Measurements from ENCODE around the gene IDH3G.
"Not testable (repeated sequence)": the region's sequence is repeated elsewhere in the genome, so short reads cannot be mapped to it uniquely, and the experiment has no call there.

Gene IDH3G

DNA sequence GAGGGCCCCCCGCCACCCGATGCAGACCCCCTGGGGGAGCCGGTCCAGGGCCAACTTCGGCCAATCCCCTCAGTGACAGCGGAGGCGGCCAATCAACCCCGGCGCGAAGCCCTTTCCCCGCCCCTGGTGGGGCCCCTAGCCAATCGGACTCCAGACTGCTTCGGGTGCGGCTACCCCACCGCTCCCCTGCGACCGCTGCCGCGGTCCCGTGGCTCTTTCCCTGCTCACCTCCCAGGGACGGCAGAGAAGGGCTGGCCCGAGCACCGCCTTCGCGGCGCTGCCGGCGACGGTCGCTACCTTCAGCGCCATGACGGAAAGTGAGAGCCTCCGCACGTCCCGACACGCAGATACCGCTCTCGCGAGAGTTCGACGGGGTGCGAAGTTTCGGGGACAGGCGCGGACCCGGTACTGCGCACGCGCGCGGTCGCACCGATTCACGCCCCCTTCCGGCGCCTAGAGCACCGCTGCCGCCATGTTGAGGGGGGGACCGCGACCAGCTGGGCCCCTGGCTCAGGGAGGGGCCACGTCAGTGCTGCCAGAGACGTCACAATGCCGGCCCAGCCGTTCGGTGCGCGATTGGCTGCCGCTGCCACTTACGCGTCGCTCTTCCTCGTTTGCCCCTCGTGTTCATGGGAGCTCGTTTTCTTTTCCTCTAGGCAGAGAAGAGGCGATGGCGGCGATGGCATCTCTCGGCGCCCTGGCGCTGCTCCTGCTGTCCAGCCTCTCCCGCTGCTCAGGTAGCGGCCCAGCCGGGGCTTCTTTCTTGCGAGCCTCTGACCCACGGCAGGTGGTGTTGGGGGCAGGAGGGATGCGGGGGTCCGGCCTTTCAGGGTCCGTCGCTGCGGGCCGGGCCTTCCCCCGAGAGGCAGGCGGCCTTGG is at the start of gene IDH3G, which contains the start of gene SSR4:
Gene IDH3G (minus strand): TSS at position 358 of the 879 bp plus-strand sequence. CDS start 49 bp downstream, at position 309.
Gene SSR4 (plus strand): TSS at position 651 of the 879 bp plus-strand sequence. CDS start 20 bp downstream, at position 671.
- peak; percentile 80 to 94 (median 92) for DNase-seq

DNA sequence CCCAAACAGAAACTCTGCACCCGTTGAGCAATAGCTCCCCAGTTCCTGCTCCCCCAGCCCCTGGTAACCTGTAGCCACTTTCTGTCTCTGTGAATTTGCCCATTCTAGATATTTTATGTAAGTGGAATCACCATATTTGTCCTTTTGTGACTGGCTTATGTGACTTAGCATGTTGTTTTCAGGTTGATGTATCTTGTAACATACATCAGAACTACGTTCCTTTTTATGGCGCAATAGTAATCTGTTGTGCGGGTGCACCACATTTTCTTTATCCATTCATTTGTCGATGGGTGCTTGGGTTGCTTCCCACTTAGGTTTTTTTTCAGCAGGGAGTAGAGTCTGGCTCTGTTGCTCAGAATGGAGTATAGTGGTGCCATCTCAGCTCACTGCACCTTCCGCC is 42.7 kb upstream of the IDH3G start:
- DNase-seq = no peak

DNA sequence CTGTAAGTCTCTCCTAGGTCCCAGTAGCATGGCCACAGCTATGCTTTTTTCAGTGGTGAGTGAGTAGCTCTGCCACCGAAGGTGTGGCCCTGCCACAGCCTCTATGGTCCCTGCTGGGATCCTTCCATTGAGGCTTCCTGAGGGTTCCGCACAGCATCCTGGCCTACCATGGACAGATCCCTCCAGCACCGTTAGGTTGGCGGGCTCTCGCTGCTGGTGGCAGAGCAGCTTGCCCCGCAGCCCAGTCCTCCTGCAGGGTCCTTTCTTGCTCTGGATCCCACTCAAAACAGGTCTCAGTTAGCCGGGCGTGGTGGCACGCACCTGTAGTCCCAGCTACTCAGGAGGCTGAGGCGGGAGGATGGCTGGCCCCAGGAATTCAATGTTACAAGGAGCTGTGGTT is 38.6 kb upstream of the IDH3G start:
- DNase-seq = no peak

DNA sequence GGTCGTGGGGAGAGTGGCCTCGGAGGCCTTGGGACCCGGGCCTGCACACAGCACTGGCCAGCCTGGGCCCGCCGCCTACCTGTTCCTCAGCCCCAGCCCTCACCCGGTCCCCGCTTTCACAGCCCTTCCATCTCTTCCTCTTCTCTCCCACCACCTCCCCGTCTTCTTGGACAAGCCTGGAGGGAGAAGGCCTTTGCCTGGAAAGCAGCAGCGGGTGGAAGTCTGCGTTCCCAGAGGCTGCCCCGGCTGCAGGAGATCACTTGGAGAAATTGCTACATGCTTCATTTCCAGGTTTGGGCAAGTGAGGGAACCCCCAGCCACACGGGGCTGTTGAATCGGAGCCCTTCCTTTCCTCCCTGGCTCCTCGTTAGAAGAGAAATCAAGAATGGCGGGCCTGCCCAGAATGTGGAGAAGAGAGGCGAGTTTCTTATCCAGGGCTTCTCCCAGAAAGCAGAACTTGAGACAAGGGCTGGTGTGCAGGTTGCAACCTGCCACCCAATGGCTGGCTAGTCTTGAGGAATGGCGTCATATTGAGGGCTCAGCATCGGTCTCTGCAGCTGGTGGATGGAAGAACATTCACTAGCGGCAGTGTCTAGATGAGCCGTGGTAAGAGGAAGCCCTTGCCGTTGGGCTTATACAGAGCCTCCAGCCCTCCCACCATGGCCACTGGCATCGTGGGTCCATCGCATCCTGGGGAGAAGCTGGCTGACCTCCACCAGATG is 37.4 kb upstream of the IDH3G start:
- no peak for DNase-seq

DNA sequence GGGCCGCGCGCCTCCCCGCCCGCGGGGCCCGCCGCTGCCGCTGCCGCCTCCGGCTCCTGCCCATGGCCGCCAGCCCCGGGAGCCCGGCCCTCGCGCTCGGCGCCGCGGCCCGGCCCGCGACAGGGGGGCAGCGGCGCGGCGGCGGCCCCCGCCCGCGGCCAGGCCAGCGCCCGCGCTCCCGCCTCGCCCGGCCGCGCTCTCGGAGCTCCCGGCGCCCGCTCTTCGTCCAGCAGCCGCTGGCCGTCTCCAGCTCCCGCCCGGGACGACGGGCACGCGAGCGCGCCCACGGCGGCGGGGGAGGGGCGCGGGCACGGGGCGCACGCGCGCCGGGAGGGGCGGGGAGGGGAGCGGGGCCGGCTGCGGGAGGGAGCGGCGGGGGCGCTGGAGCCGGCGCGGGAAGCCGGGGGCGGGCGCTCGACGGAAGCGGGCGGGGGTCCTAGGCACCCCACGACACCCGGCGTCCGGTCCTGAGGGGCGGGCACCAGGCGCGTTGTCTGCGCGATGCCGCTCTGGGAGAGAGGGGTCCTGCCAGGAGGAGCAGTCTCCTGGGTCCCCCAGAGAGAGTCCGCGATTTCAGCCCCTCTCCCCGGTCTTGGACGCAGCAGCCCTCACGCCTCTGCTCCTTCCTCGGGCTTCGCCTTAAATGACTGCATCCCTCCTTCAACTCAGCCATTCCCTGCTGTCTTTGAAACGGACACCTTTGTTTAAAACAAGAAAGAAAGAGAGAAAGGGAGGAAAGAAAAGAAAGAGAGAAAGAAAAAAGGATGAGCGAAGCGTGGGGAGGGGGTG is 36.7 kb upstream of the IDH3G start:
- DNase-seq = no peak

DNA sequence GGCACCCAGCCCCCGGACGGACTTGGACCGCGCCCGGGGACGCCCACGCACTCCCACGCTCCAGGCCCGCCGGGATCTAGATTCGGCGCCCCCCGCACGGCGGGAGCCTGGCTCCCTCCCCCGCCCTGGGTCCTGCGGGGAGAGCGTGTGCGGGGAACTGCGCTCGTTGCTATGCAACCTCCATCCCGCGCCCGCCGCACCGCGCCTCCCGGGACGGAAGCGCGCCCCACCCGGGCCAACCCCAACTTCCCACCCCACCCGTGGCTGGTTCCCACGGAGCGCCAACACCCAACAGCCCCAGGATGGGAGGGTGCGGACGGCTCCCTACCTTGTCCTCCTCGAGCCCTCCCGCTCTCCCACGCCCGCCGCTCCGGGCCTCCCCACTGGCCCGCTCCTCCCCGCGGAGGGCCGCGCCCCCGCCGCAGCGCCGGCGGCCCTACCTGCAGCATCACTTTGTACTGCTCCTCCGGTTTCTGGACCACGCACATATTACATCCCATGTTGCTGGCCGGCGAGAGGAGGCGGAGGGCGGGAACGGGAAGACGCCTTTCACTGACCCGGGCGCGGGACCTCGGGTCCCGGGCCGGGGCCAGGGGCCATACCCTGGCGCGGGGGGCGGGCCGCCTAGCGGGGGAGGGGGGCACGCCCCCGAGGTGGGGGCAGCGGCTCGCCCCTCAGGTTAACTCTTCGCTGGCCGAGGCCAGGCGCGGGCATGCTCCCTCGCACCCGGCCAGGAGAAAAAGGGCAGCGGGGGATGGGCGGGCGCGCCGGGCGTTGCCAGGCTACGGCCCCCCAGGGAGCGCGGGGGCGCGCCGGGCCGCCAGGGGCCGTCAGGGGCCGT is 35.8 kb upstream of the IDH3G start, which contains the start of gene PDZD4:
Gene PDZD4 (minus strand): TSS at position 746 of the 841 bp plus-strand sequence. CDS start 246 bp downstream, at position 500.
- DNase-seq = no peak

DNA sequence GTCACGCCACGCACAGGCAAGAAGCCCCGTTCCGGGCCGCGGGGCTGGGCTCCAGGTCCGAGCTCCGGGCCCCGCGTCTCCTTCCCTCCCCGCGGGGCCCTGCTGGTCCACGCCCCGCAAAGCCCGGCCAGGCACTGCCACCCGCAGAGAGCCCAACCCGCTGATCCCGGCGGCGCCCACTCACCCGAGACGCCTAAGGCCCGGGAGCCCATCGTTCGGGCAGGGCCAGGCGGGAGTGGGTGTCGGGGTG is 35.3 kb upstream of the IDH3G start:
- no peak for DNase-seq

DNA sequence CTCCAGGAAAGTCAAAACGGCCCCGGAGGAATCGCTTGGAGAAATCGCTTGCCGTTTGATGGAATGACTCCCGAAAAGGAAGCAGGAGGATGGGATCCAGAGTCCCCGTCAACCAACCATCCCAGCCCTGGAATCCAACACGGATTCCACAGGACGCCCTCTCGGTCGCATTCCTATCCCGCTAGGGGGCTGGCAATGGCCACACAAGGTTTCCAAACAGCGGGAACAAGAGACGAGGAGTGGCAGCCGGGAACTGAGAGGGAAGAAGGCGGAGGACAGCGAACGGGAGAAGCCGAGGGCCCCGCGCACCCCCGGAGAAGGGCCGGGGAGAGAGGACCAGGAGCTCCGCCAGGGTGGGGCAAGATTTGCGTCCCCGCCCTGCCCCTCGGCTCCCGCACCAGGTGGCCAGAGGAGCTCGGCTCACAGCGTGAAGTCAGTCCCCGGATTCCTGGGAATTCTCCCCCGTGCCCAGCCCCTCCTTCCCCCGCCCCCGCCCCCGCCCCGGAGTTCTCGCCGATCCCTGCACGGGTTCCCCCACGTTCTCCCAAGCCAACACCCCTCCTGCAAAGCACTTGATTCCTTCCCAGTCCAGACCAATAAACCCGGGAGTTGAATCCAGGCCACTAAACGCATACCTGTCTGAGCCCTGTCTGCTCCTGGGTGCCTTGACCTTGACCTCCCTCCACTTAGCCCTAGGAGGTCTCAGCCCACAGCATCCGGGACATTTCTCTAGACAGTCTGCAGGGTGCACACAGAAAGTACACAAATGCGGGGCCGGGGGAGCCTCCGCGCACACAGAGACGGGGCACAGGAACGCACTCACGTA is 34.8 kb upstream of the IDH3G start:
- DNase-seq = peak in 1 of 6 experiments; percentile 4

DNA sequence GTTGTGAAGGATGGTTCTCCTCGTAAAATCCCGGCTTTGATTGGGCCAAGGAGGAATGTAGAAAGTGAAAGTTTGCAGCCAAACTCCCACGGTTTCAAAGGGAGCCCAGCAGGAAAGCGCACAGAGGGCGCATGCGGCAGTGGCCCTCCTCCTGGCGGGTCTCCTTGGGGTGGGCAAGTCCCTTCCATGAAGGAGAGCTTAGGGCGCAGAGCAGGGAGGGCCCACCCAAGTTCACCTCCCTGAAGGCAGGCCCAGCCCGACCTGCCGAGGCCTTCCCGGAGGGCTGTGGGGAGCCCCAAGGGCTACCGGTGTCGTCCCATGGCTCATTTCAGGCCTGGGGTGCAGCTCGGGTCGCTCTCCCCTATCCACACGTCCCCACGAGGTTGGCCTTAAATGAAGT is 34.1 kb upstream of the IDH3G start:
- DNase-seq = no peak

DNA sequence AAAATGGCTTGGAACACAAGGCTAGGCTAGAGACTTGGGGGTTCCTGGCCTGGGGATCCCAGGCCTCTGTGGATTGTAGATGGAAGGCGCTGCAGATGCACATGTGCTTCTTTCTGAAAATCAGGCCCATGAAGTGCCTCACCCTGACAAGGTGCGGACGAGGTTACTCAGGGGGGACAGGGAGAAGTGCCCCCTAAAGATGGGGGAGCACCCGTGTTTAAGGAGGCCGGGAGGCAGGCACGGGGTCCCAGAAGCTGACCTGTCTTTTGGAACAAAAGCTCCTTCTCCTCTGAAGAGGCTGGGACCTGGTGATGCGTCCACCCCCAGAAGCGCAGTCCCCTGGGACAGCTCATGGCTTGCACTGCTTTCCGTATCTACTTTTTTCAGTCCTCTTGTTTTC is 33.7 kb upstream of the IDH3G start:
- no peak for DNase-seq

DNA sequence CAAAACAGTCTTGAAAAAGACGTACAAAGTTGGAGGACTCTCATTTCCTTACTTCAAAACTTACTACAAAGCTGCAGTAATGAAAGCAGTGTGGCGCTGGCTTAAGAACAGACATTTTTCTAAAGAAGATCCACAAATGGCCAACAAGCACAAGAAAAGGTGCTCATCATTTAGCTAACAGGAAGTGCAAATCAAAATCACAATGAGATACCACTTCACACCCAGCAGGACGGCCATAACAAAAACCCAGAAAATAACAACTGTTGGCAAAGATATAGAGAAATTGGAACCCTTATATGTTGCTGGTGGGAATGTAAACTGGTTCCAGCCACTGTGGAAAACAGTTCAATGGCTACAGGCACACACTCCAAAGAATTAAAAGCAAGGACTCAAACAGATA is 32.8 kb upstream of the IDH3G start:
- DNase-seq = peak in 2 of 6 experiments; percentile 8 to 12

DNA sequence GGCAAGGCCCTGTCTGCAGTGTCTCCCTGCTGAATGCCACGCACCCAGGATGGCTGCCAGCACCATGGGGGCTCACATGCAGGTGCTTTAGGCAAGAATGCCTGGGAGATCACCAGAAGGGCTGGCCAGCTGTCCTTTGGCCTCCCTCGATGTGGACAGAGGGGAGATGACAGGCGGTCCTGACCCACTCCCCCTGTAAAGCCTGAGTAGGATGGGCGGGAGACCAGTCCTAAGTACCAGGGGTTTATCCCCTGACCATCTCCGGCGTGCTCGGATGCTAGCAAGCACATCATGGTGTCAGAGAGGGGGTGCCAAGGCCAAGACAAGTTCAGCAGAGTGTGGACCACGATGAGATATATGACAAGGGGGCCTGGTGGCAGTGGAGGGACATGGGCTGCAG is 30.9 kb upstream of the IDH3G start:
- DNase-seq = no peak

DNA sequence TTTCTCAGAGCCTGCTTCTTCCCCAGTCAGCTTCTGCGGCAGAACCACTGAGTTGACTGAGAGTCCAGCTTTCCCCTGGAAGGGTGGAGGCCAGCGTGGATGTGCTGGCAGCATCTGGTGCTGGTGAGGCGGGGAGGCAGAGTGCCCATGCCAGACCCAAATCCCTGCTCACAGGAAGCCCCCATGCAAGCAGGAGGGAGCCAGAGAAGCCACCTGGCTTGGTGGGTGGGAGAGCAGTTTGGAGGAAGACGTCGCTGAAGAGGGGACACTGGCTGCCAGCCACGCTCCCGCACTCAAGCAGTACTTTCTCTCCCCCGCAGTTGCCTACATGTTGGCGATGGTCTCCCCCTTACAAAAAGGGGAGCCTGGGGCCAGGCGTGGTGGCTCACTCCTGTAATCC is 30.2 kb upstream of the IDH3G start:
- no peak for DNase-seq

DNA sequence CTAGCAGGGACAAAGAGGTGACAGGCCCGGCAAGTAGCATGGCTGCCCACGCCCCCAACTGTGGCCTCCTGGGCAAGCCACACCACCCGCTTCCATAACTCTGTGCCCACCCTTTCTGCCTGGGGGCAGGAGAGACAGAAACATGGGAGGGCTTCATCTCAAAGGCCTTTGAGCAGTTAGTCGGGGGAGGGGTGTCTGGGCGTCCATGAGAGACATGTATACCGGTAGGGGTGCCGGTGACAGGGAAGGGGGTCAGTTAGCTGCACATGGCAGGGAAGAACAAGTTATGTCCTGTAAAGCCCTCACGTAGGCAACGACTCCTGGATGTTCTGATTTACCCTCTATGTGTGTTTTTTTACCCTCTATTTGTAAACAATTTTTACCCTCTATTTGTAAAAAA is 26.9 kb upstream of the IDH3G start:
- no peak for DNase-seq

DNA sequence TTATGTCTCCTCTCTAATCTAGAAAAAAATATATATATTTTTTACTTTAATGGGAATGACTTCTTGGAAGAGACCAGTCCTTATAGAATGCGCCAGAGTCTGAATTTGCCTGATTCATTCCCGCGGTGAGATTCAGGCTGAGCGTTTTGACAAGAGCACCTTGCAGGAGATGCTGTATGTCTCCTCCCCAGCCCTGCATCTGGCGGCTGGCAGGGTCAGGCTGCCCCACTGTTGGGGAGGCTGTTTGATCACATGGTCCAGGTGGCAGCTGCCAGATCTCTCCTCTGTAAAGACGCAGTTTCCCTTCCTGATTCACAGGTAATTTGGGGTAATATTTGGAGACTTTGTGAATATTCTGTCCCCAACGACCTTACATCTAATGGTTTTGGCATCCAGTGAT is 26.4 kb upstream of the IDH3G start:
- no peak for DNase-seq

DNA sequence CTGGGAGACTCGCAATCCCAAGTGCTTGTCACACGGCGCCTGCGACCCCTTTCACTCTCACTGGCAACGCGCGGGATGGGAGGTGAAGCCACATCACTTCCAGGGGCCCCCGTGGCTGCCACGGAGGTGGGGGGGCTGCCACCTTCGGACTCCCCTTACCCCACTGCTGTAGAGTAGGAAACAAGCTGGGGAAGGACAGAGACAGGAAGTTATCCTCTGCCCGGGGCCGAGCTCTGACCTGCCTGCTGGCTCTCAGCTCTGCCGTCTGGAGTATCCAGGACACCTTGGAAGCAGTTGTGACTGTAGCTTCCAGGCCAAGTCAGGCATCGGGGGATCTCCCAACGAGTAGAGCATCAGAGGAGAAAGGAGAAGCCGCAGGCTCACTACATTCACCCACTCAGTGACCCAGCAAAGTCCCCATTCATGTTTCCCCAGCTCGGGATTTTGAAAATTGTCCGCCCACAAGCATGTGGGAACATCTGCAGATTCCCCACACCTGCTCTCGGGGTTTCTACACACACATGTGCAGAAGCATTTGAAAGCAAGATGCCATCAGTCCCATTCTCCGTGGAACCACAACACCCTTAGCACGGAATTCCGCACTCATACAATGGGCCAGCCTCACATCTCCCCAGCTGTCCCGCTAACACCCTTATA is 25.3 kb upstream of the IDH3G start:
- no peak for DNase-seq

DNA sequence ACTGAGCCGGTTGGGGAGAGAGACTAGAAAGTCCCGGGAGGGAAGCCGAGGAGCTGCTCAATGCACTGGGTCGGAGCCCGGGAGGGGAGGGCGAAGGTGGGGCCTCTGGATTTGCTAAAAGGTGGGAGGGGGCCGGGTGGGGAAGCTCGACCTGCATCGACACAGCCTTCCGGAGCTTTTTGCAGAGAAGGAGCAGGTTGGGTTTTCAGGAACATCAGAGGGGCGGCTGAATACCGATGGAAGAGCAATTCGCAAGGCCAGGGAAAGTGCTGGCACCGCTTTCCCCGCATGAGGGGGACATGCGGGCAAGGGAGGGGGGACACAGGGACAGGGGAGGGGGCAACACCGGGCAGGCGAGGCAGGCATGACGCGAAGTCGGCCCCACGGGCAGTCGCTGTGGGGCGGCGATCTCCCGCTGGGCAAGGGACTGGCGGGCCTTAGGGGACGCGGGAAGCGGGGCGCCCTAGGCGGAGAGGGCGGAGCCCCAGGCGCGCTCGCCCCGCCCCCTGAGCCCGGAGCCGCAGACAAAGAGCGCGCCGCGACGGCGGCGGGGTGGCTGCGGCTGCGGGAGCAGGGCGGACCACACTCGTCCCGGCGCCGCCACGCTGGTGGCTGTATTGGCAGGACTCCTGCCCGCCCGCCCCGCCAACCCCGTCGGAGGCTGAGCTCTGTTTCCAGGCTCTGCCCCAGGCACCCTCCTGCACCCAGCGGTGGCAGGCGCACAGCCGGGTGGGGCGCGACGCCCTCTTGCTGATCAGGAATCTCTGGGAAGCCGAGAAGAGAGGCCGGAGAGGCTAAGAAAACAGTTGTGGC is 24.6 kb upstream of the IDH3G start:
- DNase-seq = peak in 5 of 6 experiments; percentile 25 to 45 (median 31)

DNA sequence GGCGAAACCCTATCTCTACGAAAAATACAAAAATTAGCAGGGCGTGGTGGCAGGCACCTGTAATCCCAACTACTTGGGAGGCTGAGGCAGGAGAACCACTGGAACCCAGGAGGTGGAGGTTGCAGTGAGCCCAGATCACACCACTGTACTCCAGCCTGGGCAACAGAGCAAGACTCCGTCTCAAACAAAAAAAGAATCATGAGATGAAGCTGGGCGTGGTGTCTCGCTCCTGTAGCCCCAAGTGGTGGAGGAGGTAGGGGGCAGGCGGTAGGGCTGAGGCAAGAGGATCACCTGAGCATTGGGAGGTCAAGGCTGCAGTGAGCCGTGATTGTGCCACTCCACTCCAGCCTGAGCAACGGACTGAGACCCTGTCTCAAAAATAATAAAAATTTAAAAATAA is 23.9 kb upstream of the IDH3G start:
- not testable (repeated sequence) for DNase-seq

DNA sequence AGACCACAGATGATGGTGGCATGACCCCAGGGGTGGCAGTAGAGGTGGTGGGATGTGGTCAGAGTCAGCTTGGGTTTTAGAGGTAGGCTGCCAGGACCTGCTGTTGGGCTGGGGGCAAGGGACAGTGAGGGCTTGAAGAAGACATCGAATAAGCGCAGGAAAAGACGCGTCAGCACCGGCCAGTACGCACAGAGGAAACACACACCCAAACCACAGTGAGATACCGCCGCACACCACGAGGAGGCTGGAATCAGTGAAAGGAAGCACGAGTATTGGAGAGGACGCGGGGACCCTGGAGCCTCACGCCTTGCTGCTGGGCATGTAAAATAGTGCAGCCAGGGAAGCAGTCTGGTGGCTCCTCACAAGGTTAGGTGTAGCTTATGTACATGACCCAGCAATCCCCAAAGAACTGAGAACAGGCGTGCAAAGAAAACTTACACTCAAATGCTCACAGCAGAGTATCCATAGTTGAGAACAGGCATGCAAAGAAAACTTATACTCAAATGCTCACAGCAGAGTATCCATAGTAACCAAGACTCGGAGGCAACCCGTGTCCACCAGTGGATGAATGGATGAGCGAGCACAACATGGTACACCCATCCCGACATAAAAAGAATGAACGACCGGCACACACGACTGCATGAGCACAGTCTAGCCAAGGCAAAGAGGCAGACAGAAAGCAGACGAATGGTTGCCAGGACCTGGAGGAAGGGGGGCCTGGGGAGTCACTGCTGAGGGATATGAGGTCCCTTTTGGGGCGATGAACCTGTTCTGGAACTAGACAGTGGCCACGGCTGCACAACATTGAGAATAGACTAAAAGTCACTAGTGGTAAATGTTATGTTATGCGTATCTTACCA is 22.9 kb upstream of the IDH3G start:
- DNase-seq = peak in 3 of 6 experiments; percentile 18 to 46 (median 41)
